ENCODE results near the gene CACNA2D4. TPM values are rescaled to one million over a fixed set of nuclear protein-coding genes. Genes with fewer than 3 reads are reported as not detected.

CACNA2D4 gene
- total RNA-seq, 1 experiment from 2014 or later: not detected

GRCh38 chr12:1842905-1843640 is 75.4 kb downstream of the CACNA2D4 start:
- Histone ChIP-seq H3K9me2 (replicated peaks; ENCODE audit: low read length) (no peaks in the 10 kb centered on the region), H3K79me2 (ENCODE audit: low read length) (no peaks in the 10 kb centered on the region), H3K27me3 (ENCODE audit: low read length) (peaks cover 39% of the 10 kb centered on the region), H3K9ac (ENCODE audit: low read length) (no peak overlapping the region), H3F3A (ENCODE audit: low read length, unreplicated experiment) (no peaks in the 10 kb centered on the region), H3K9me3 (ENCODE audit: low read length) (no peaks in the 10 kb centered on the region), H3K36me3 (ENCODE audit: low read depth, low read length) (no peaks in the 10 kb centered on the region), H3K4me2 (ENCODE audit: low read length) (no peak overlapping the region), H4K20me1 (ENCODE audit: low read length) (no peaks in the 10 kb centered on the region), H3K27ac (ENCODE audit: low read length) (no peak overlapping the region), H3K4me1 (ENCODE audit: insufficient read depth, low read length) (peaks cover 4% of the 10 kb centered on the region), H3K4me3 (ENCODE audit: low read length) (no peak overlapping the region), H2AFZ (ENCODE audit: low read length) (no peak overlapping the region)
- ChIA-PET POLR2A (ENCODE audit: unreplicated experiment) (no interaction called here), CTCF (no interaction called here)
- no TSS peak for BruUV-seq (replicated peaks)
- ATAC-seq (no peak), DNase-seq (no peak)
- TF ChIP-seq EZH2phosphoT487 (IDR thresholded peaks at IDR 0.05; ENCODE audit: borderline replicate concordance, low read length) (no peak), EZH2 (IDR thresholded peaks at IDR 0.05; ENCODE audit: low read length, unreplicated experiment) (no peak)
- TF ChIP-seq, protein P1, sequence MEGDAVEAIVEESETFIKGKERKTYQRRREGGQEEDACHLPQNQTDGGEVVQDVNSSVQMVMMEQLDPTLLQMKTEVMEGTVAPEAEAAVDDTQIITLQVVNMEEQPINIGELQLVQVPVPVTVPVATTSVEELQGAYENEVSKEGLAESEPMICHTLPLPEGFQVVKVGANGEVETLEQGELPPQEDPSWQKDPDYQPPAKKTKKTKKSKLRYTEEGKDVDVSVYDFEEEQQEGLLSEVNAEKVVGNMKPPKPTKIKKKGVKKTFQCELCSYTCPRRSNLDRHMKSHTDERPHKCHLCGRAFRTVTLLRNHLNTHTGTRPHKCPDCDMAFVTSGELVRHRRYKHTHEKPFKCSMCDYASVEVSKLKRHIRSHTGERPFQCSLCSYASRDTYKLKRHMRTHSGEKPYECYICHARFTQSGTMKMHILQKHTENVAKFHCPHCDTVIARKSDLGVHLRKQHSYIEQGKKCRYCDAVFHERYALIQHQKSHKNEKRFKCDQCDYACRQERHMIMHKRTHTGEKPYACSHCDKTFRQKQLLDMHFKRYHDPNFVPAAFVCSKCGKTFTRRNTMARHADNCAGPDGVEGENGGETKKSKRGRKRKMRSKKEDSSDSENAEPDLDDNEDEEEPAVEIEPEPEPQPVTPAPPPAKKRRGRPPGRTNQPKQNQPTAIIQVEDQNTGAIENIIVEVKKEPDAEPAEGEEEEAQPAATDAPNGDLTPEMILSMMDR (conservative IDR thresholded peaks at IDR 0.05; ENCODE audit: low read depth, low read length): no peak
- intact Hi-C loops (cut with micrococcal nuclease): no loop called here

DNA sequence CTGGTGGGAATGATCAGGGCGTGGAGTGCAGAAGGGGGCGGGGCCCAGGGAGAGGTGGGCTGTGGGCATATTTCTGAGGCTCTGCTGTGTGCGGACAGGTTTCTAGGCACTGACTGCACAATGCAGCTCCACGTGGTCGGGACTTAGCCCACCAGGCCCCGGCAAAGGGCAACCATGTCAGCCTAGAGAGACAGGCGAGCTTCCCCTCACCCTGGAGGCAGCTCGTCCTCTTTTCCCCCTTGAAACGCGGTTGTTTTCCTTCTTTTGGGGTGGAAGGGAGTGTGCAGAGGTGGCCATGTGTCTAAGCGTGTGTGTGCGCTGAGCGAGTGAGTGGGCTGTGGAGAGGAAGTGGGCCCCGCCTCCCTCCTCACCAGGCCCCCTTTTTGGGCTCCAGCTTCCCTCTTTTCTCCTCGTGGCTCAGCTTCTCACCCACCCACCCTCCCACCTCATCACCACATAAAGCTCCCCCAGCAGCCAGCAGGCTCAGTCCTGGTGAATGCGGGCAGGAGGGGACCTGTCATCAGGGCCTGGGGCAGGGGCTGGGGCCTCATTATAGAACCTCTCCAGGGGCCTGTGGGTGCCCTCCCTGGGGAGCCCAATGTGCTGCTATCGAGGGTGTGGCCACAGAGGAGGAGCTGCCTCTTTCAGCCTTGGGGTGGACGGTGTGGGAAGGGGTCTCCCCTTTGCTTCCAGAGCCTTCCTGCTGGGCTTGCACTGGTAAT is 76.1 kb downstream of the CACNA2D4 start:
- no peak overlapping the region for H3K27ac ChIP-seq (ENCODE audit: low read length)
- CTCF ChIA-PET: no interaction called here
- no peaks in the 10 kb centered on the region for H3F3A ChIP-seq (ENCODE audit: low read length, unreplicated experiment)
- H3K79me2 ChIP-seq (ENCODE audit: low read length): no peaks in the 10 kb centered on the region
- no TSS peak for BruUV-seq (replicated peaks)
- TF ChIP-seq EZH2 (IDR thresholded peaks at IDR 0.05; ENCODE audit: low read length, unreplicated experiment) (no peak), EZH2phosphoT487 (IDR thresholded peaks at IDR 0.05; ENCODE audit: borderline replicate concordance, low read length) (no peak)
- TF ChIP-seq, protein P1 (conservative IDR thresholded peaks at IDR 0.05; ENCODE audit: low read depth, low read length): no peak
- peaks cover 11% of the 10 kb centered on the region for H3K4me1 ChIP-seq (ENCODE audit: insufficient read depth, low read length)
- no peak overlapping the region for H2AFZ ChIP-seq (ENCODE audit: low read length)
- H3K27me3 ChIP-seq (ENCODE audit: low read length): peaks cover 36% of the 10 kb centered on the region
- no peak overlapping the region for H3K9ac ChIP-seq (ENCODE audit: low read length)
- H3K36me3 ChIP-seq (ENCODE audit: low read depth, low read length): no peaks in the 10 kb centered on the region
- H3K9me3 ChIP-seq (ENCODE audit: low read length): no peaks in the 10 kb centered on the region
- H4K20me1 ChIP-seq (ENCODE audit: low read length): no peaks in the 10 kb centered on the region
- no peak for DNase-seq
- H3K4me3 ChIP-seq (ENCODE audit: low read length): no peak overlapping the region
- intact Hi-C loops (cut with micrococcal nuclease): no loop called here
- H3K9me2 ChIP-seq (replicated peaks; ENCODE audit: low read length): no peaks in the 10 kb centered on the region
- H3K4me2 ChIP-seq (ENCODE audit: low read length): no peak overlapping the region
- POLR2A ChIA-PET (ENCODE audit: unreplicated experiment): no interaction called here
- no peak for ATAC-seq
